ENCODE data around the gene ARFGAP3.

Gene ARFGAP3

DNA sequence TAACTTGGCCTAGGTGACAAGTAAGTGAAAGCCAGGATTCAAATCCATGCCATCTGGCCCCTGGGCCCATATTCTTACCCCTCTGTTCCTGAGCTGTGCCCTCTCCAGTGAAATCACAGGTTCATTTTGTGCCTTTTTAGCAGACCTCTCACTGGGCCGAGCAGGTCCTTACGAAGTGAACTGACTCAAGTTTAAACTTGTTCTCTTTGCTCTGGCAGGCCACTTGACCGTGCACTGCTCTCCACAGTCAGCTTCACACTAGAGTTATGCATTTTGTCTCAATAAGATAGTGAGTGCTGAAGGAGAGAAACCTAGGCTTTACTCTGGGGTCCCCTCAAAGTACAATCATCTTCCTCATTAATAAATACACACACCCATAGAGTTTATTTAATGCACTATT lies 40.7 kb downstream of the ARFGAP3 start:
- no peak for TF ChIP-seq ZFX (IDR thresholded peaks at IDR 0.05)
- TF ChIP-seq, protein P1, sequence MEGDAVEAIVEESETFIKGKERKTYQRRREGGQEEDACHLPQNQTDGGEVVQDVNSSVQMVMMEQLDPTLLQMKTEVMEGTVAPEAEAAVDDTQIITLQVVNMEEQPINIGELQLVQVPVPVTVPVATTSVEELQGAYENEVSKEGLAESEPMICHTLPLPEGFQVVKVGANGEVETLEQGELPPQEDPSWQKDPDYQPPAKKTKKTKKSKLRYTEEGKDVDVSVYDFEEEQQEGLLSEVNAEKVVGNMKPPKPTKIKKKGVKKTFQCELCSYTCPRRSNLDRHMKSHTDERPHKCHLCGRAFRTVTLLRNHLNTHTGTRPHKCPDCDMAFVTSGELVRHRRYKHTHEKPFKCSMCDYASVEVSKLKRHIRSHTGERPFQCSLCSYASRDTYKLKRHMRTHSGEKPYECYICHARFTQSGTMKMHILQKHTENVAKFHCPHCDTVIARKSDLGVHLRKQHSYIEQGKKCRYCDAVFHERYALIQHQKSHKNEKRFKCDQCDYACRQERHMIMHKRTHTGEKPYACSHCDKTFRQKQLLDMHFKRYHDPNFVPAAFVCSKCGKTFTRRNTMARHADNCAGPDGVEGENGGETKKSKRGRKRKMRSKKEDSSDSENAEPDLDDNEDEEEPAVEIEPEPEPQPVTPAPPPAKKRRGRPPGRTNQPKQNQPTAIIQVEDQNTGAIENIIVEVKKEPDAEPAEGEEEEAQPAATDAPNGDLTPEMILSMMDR (conservative IDR thresholded peaks at IDR 0.05): no peak
- H3K27ac ChIP-seq: no peak overlapping the region

DNA sequence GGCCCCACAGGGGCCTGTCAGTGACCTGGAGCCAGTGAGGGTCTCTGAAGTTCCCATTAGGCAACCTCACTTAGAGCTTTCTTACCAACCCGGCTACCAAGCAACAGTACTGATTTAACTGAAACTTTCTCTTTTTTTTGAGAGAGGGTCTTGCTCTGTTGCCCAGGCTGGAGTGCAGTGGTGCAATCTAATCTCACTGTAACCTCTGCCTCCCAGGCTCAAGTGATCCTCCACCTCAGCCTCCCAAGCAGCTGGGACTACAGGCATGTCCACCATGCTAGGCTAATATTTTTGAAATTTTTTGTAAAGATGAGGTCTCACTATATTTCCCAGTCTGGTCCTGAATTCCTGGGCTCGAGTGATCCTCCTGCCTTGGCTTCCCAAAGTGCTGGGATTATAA lies 42.5 kb downstream of the ARFGAP3 start:
- H3K27ac ChIP-seq: peak overlapping the region; percentile 20; the same call in 1 of the 2 replicates

DNA sequence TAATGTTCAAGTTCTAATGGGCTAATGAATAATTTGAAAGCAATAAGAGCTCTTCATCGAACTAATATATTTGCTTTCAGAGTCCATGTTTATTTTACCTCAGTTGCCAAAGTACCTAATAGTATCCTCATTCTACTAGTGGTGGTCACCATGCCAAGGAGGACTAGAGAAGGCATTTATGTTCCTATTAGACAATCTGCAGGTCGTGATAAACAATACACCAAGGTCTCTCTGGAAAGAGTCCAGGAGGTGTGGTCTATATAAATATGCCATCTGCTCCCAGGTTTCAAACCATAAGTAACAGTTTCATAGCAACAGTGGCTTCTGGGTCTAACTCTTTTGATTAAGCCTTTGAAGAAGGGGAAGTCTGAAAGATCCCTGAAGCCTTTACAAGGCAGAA lies 42.9 kb downstream of the ARFGAP3 start:
- H3K27ac ChIP-seq: peak overlapping the region; percentile 20; the same call in 1 of the 2 replicates
- TF ChIP-seq, protein P1 (conservative IDR thresholded peaks at IDR 0.05): no peak
- TF ChIP-seq ZFX (IDR thresholded peaks at IDR 0.05): no peak

More for the DNA sequence above, 42.5 kb downstream of the ARFGAP3 start:
- TF ChIP-seq, protein P1 (conservative IDR thresholded peaks at IDR 0.05): no peak
- TF ChIP-seq ZFX (IDR thresholded peaks at IDR 0.05): no peak

DNA sequence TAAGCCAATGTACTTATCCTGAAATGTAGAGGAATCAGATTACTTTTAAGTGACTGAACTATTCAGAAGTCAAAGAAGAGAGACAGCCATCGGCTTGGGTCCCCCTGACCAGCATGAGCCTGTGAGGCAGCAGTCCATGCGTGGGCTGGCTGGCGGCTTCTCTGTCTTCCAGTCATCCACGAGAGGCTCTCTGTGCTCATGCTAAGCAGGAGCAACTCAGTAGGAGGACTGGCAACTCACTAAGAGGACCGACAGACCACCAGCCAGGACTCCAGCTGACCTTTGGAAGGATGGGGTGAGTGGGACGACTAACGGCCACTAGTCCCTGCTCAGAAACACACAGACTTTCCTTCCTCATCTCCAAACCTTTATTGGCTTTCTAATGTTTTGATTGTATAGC lies 43.6 kb downstream of the ARFGAP3 start:
- no peak overlapping the region for H3K27ac ChIP-seq
- no peak for TF ChIP-seq ZFX (IDR thresholded peaks at IDR 0.05)
- TF ChIP-seq, protein P1 (conservative IDR thresholded peaks at IDR 0.05): no peak

DNA sequence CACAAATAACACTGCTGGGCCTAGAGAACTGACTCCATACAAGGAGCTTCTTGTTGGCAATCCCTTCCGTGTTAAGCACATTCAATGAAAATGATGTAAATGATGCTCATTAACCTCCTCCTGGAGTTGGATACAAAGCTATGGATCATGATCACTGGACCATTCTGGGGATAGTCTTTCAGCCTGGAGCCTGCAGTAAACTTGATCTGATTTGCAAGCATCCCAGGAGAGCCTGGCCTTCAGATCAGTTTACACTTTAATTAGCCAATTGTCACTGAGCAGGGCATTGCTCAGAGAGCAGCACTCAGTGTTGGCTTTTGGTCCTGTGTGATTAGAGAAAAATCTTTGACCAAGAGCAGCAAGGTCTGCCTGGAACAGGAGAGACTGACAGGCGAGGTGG lies 45.6 kb downstream of the ARFGAP3 start:
- no peak overlapping the region for H3K27ac ChIP-seq
- no peak for TF ChIP-seq ZFX (IDR thresholded peaks at IDR 0.05)
- TF ChIP-seq, protein P1 (conservative IDR thresholded peaks at IDR 0.05): no peak

DNA sequence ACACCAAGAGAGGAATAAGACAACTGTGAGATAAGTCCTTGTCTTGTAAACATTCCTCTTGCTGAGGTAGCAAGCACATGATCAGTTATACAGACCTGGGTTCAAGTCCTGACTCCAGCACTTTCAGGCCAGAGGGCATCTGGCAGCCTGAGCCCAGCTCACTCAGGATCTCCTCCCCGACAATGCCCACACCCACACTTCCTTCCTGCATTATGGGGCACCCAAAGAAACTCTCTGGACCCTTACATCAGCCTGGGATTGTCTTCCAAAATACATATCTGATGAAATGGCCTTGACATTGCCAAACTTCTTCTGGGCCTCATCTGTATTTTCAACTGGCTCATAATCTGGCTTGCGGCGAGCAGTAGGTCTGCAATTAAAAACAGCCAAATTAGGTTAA lies 48.6 kb downstream of the ARFGAP3 start:
- no peak for TF ChIP-seq ZFX (IDR thresholded peaks at IDR 0.05)
- TF ChIP-seq, protein P1 (conservative IDR thresholded peaks at IDR 0.05): no peak
- H3K27ac ChIP-seq: no peak overlapping the region

DNA sequence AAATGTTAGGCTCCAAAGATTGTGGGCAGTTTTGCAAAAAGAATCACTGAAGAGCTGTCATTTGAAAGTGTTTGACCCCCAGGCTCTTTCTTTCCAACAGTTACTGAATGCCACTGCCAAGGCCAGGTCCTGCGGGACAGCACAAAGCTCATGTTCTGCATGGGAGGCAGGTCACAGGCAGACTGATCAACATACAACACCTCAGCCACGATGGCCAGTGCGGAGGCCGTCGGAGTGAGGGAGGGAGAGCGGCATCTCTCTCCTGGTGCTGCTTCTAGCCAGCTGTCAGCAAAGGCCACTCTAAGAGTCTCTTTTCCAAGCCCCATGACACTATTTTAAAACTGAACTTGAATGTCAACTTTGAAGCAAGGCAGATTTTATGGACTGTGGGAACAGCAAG lies 49.9 kb downstream of the ARFGAP3 start:
- peak overlapping the region; percentile 94 for H3K27ac ChIP-seq
- no peak for TF ChIP-seq ZFX (IDR thresholded peaks at IDR 0.05)
- TF ChIP-seq, protein P1 (conservative IDR thresholded peaks at IDR 0.05): no peak
